Sigmoid colon (tissue), 7 donors: ENCODE data around the gene OR4L1. TPM values are rescaled to one million over a fixed set of nuclear protein-coding genes. Genes with fewer than 3 reads are reported as not detected.

Experiments
- DNase-seq: peaks from one replicate; pipeline ENCODE4 v3.0.0-alpha.2; 2019
- H3K27ac ChIP-seq, 4 donors: fragments of 200-600 bp; sonication (generic); one replicate each; pipeline ENCODE4 v1.5.1; 2016 to 2019; ENCODE audit warnings: mild to moderate bottlenecking in 1 of 4
- H3K27me3 ChIP-seq, 3 donors: fragments of 200-600 bp; sonication (generic); one replicate each; pipeline ENCODE4 v1.5.1; 2019; ENCODE audit warnings: mild to moderate bottlenecking in 1 of 3
- H3K36me3 ChIP-seq, 4 donors: fragments of 200-600 bp; sonication (generic); one replicate each; pipeline ENCODE4 v1.5.1; 2016 to 2019
- H3K4me1 ChIP-seq, 4 donors: fragments of 200-600 bp; sonication (generic); one replicate each; pipeline ENCODE4 v1.5.1; 2017 to 2019
- H3K4me3 ChIP-seq, 4 donors: fragments of 200-600 bp; sonication (generic); one replicate each; pipeline ENCODE4 v1.5.1; 2017 to 2019; ENCODE audit warnings: mild to moderate bottlenecking in 2 of 4, moderate library complexity in 1 of 4
- H3K9me3 ChIP-seq, 4 donors: fragments of 200-600 bp in 3 of 4; sonication (generic) in 3 of 4; one replicate each; pipeline versions ENCODE4 v1.5.1 to v1.6.1; 2013 to 2019
- CTCF ChIP-seq, 4 experiments: fragments of 450-650 bp in 3 of 4; fragments of 200-600 bp in 1 of 4; IDR thresholded peaks; one replicate each; pipeline ENCODE4 v1.5.1; 2016 to 2019; ENCODE audit warnings: antibody characterized with exemption in 4 of 4, mild to moderate bottlenecking in 3 of 4, moderate library complexity in 2 of 4
- EP300 ChIP-seq, 4 donors: sonication (generic); formaldehyde crosslinking; IDR thresholded peaks; one replicate each; pipeline ENCODE4 v1.6.1; 2017; ENCODE audit warnings: antibody characterized with exemption in 4 of 4
- POLR2A ChIP-seq, 2 donors: fragments of 450-650 bp; IDR thresholded peaks; one replicate each; pipeline ENCODE4 v1.6.1; 2016; ENCODE audit warnings: antibody characterized with exemption in 2 of 2, mild to moderate bottlenecking in 2 of 2, moderate library complexity in 2 of 2
- POLR2AphosphoS5 ChIP-seq, 4 donors: sonication (generic); formaldehyde crosslinking; IDR thresholded peaks; one replicate each; pipeline ENCODE4 v1.6.1; 2017; ENCODE audit warnings: antibody characterized with exemption in 4 of 4
- WGBS, 2 donors: extraction: QIAGEN DNeasy Blood & Tissue Kit; methylation state at CpG; one replicate each; pipeline ENCODE4 v1.1.7; 2013; 5-methylcytosine and 5-hydroxymethylcytosine counted together
- intact Hi-C: fragments of 100-400 bp; cut with DNase I; formaldehyde crosslinking; loops from one replicate; pipeline ENCODE4 v1.15.1; 2023
- polyA plus RNA-seq, 3 donors: library from polyadenylated mRNA; stranded (reverse); fragments of 200-250 nt; gene quantifications; one replicate each; pipeline ENCODE4 v1.2.3, GENCODE V29; 2013
- total RNA-seq, 4 donors: library from RNA; depleted of rRNA; stranded (reverse); fragments of >200 nt; gene quantifications; one replicate each; pipeline ENCODE4 v1.1.0, GENCODE V29; 2016
- donor health status: healthy with polysubstance abuse.
- donor health status: Bipolar disorder and iron deficiency.
- donor health status: healthy.

OR4L1 gene
- total RNA-seq (not detected), polyA plus RNA-seq (not detected)

DNA sequence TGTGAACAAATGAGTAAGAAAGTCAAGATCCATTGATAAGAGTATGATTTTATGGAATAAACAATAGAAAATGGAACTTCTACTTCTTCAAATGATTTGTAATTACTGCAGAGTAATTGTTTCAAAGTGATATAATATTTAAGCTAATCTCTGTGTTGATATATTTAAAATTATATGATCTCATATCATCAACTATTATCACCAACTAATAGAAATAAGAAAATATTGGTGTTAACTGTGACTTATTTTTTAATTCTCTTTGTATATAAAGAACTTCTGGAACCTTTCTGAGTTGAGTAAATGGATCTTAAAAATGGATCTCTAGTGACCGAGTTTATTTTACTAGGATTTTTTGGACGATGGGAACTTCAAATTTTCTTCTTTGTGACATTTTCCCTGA lies at the start of gene OR4L1:
TSS of gene OR4L1 (plus strand) at position 301 of the 400 bp plus-strand sequence. CDS start at position 301, 0 bp downstream.
- intact Hi-C loops: no loop called here
- TF ChIP-seq EP300 (IDR thresholded peaks at IDR 0.05): no peak
- no peak for TF ChIP-seq POLR2AphosphoS5 (IDR thresholded peaks at IDR 0.05)
- TF ChIP-seq CTCF (IDR thresholded peaks at IDR 0.05): no peak
- no peak for TF ChIP-seq POLR2A (IDR thresholded peaks at IDR 0.05)

DNA sequence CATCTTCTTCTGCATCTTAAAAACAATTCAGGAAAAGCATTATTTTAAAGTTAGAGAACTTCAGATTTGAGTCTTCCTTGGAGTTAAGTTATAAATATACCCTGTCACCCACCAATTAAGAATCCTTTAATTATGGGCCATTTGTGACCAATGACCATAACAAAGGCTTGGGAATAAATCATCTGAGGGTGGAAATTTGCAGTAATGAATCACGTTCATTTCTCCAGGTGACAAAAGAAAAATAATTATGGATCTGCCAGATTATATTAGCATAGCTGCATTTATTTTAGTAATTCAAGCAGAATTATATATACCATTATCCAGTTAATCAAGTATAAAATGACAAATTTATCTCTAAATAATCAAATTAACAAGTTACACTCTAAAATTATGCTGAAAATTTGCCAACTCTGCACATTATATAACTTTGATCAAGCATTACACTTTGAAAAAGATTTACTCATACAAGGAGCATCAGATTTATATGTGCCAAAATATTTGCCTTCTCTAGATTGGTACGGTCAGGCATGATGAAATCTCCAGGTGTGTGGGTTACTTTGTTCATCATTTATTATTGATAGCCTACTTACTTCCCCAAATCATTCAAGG lies 40.5 kb upstream of the OR4L1 start, which contains the start of gene OR4K14:
TSS of gene OR4K14 (minus strand) at position 51 of the 609 bp plus-strand sequence. CDS start 4,114 bp downstream, outside the sequence.
- no peak for DNase-seq
- no peaks in the 10 kb centered on the region for H3K9me3 ChIP-seq
- TF ChIP-seq EP300 (IDR thresholded peaks at IDR 0.05) (no peak), CTCF (IDR thresholded peaks at IDR 0.05) (no peak), POLR2A (IDR thresholded peaks at IDR 0.05) (no peak), POLR2AphosphoS5 (IDR thresholded peaks at IDR 0.05) (no peak)
- H3K4me3 ChIP-seq: no peak within 1 kb of the TSS
- intact Hi-C loops: no loop called here
- WGBS, 2 donors: 75 to 76% methylated on average over 2 of the region's 2 CpGs
- H3K27ac ChIP-seq: no peak within 1 kb of the TSS
- no peaks in the 10 kb centered on the region for H3K27me3 ChIP-seq
- no peaks in the 10 kb centered on the region for H3K36me3 ChIP-seq
- no peaks in the 10 kb centered on the region for H3K4me1 ChIP-seq

More for the DNA sequence above, at the start of gene OR4L1:
- no peak within 1 kb of the TSS for H3K27ac ChIP-seq
- H3K4me3 ChIP-seq: no peak within 1 kb of the TSS
- H3K9me3 ChIP-seq: peaks cover 0 to 3% (median 0%) of the 10 kb centered on the region in 4 donors
- no peaks in the 10 kb centered on the region for H3K36me3 ChIP-seq
- H3K4me1 ChIP-seq: no peaks in the 10 kb centered on the region
- no peak for DNase-seq
- WGBS, 2 donors: 63 to 67% methylated on average over 2 of the region's 2 CpGs
- no peaks in the 10 kb centered on the region for H3K27me3 ChIP-seq

DNA sequence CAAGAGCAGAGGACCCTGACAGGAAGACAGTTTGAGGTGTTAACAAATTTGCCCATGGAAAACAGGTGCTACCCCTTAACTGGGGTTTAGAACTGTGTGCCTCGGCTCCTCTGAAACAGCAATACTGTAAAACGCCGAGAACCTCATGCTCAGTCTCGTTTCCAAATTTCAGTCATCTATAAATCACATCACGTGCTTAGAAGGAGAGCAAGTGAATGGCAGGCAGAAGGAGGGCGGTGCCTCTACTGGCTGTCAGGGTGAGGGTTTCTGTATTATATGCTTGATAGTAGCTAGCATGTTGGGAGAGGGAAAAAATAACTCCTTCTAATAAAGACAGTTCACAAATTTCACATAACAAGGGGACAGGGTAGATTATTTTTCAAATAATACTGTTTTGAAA lies 28.8 kb upstream of the OR4L1 start:
- 79% methylated on average over 6 of the region's 6 CpGs for WGBS, 2 donors
- H3K27ac ChIP-seq: no peak overlapping the region

GRCh38 chr14:20035449-20035848 lies 24.4 kb upstream of the OR4L1 start:
- Histone ChIP-seq H3K27ac (no peak overlapping the region), H3K4me3 (no peak overlapping the region), H3K4me1 (no peaks in the 10 kb centered on the region), H3K9me3 (no peaks in the 10 kb centered on the region), H3K36me3 (no peaks in the 10 kb centered on the region), H3K27me3 (no peaks in the 10 kb centered on the region)
- intact Hi-C loops: no loop called here
- TF ChIP-seq POLR2A (IDR thresholded peaks at IDR 0.05): no peak
- TF ChIP-seq EP300 (IDR thresholded peaks at IDR 0.05): no peak
- no peak for DNase-seq
- whole genome bisulfite sequencing, 2 donors: 72 to 73% methylated on average over 3 of the region's 3 CpGs

More for the DNA sequence above, 28.8 kb upstream of the OR4L1 start:
- no peak for TF ChIP-seq EP300 (IDR thresholded peaks at IDR 0.05)
- no peak for TF ChIP-seq CTCF (IDR thresholded peaks at IDR 0.05)
- TF ChIP-seq POLR2AphosphoS5 (IDR thresholded peaks at IDR 0.05): no peak
- Histone ChIP-seq H3K27me3 (no peaks in the 10 kb centered on the region), H3K36me3 (no peaks in the 10 kb centered on the region), H3K9me3 (no peaks in the 10 kb centered on the region), H3K4me3 (no peak overlapping the region), H3K4me1 (no peaks in the 10 kb centered on the region)
- intact Hi-C loops: no loop called here
- DNase-seq: no peak

- 92 to 93% methylated on average over 4 of the region's 4 CpGs for WGBS, 2 donors
Measured at GRCh38 chr14:20035938-20036337, 23.9 kb upstream of the OR4L1 start, which contains the start of gene OR4K13. OR4K13 (minus strand) TSS chr14:20036038; CDS start chr14:20034758, 1,280 bp downstream.

More at GRCh38 chr14:20035938-20036337, 23.9 kb upstream of the OR4L1 start, which contains the start of gene OR4K13:
- H3K36me3 ChIP-seq: no peaks in the 10 kb centered on the region
- no peaks in the 10 kb centered on the region for H3K27me3 ChIP-seq
- DNase-seq: no peak
- H3K4me1 ChIP-seq: no peaks in the 10 kb centered on the region
- TF ChIP-seq POLR2A (IDR thresholded peaks at IDR 0.05) (no peak), POLR2AphosphoS5 (IDR thresholded peaks at IDR 0.05) (no peak), CTCF (IDR thresholded peaks at IDR 0.05) (no peak), EP300 (IDR thresholded peaks at IDR 0.05) (no peak)
- H3K27ac ChIP-seq: no peak within 1 kb of the TSS
- H3K4me3 ChIP-seq: no peak within 1 kb of the TSS
- no peaks in the 10 kb centered on the region for H3K9me3 ChIP-seq
- intact Hi-C loops: no loop called here
